GM12878 (cell line): Measurements from ENCODE around the gene CEND1. TPM values are rescaled to one million over a fixed set of nuclear protein-coding genes. Genes with fewer than 3 reads are reported as not detected.

Experiments
- ATAC-seq: fragments of 200-7000 bp; cut with Tn5 transposase; 3 replicates; pipeline ENCODE4 v1.9.1; 2020; ENCODE audit warnings: mild to moderate bottlenecking, moderate library complexity
- BruUV-seq: library from RNA; stranded (reverse); fragments of 400-500 nt; replicated peaks from 2 replicates; lab custom pipeline; 2021; lab: Mats Ljungman, UMichigan
- CTCF ChIA-PET: fragments of 300-600 bp; sonication (Branson Sonifier 250); formaldehyde crosslinking; extraction: SDS; loops from one replicate; lab custom pipeline; 2021; ENCODE audit warnings: inconsistent platforms; lab: Yijun Ruan, JAX
- POLR2A ChIA-PET: fragments of 350-600 bp; formaldehyde crosslinking; extraction: SDS; loops from one replicate; lab custom pipeline; 2021; ENCODE audit warnings: inconsistent platforms; lab: Charles Lee
- RAD21 ChIA-PET: fragments of 300-600 bp; sonication (Branson Sonifier 250); formaldehyde crosslinking; loops from one replicate; lab custom pipeline; 2023; ENCODE audit warnings: antibody characterized with exemption; ENCODE audit not compliant: unreplicated experiment; lab: Charles Lee
- SMC1A ChIA-PET: fragments of 300-600 bp; sonication (Branson Sonifier 250); formaldehyde crosslinking; loops from one replicate; lab custom pipeline; 2023; ENCODE audit not compliant: unreplicated experiment, uncharacterized antibody; lab: Charles Lee
- DNase-seq: peaks from one replicate; pipeline ENCODE4 v3.0.0-alpha.2; 2011; ENCODE audit warnings: low read depth, low spot score
- FAIRE-seq: peaks from 3 replicates; lab custom pipeline; 2011; peaks lifted over from hg19 to GRCh38; lab: Jason Lieb, UNC
- H2AFZ ChIP-seq: 2 replicates; pipeline ENCODE4 v1.6.0; 2011; ENCODE audit warnings: low read depth, low read length, control low read depth; ENCODE audit not compliant: control insufficient read depth
- H3K27ac ChIP-seq: 2 replicates; pipeline ENCODE4 v1.5.1; 2011; ENCODE audit warnings: control low read depth; ENCODE audit not compliant: control insufficient read depth, insufficient read depth
- H3K27me3 ChIP-seq, 2 experiments: replicated peaks in 1 of 2; 2 replicates each; pipeline versions ENCODE4 v1.6.0 to v1.6.1; 2011; ENCODE audit warnings: low read length in 1 of 2; ENCODE audit not compliant: control insufficient read depth in 2 of 2, insufficient read depth in 2 of 2
- H3K36me3 ChIP-seq, 2 experiments: 2 replicates each; pipeline ENCODE4 v1.5.1; 2011; ENCODE audit warnings: low read length in 1 of 2; ENCODE audit not compliant: control insufficient read depth in 2 of 2, insufficient read depth in 2 of 2
- H3K4me1 ChIP-seq: 2 replicates; pipeline ENCODE4 v1.6.1; 2011; ENCODE audit warnings: mild to moderate bottlenecking, low read length, moderate library complexity, mixed read lengths; ENCODE audit not compliant: control insufficient read depth, insufficient read depth
- H3K4me2 ChIP-seq: 2 replicates; pipeline ENCODE4 v1.6.0; 2011; ENCODE audit warnings: control low read depth; ENCODE audit not compliant: control insufficient read depth, insufficient read depth
- H3K4me3 ChIP-seq: fragments of 200-600 bp; sonication (generic); 2 replicates; pipeline ENCODE4 v1.5.1; 2016
- H3K79me2 ChIP-seq: 2 replicates; pipeline ENCODE4 v1.6.0; 2011; ENCODE audit warnings: low read length; ENCODE audit not compliant: control insufficient read depth, insufficient read depth
- H3K9ac ChIP-seq: 2 replicates; pipeline ENCODE4 v1.8.0; 2011; ENCODE audit warnings: low read length, control low read depth, mixed read lengths; ENCODE audit not compliant: control insufficient read depth, insufficient read depth
- H3K9me3 ChIP-seq: replicated peaks from 3 replicates; pipeline ENCODE4 v1.5.1; 2011; ENCODE audit warnings: mild to moderate bottlenecking, low read length; ENCODE audit not compliant: control insufficient read depth, insufficient read depth
- H4K20me1 ChIP-seq: 2 replicates; pipeline ENCODE4 v1.6.0; 2011; ENCODE audit not compliant: control insufficient read depth, insufficient read depth
- CHD4 ChIP-seq: fragments of 200-600 bp; sonication (generic); IDR thresholded peaks from 2 replicates; pipeline ENCODE4 v1.6.1; 2016; ENCODE audit warnings: mild to moderate bottlenecking
- CREM ChIP-seq: IDR thresholded peaks from 2 replicates; pipeline ENCODE4 v1.6.1; 2014; ENCODE audit warnings: antibody characterized with exemption, low read depth
- GATAD2B ChIP-seq: fragments of 450-650 bp; conservative IDR thresholded peaks from 2 replicates; pipeline ENCODE4 v1.6.1; 2017; ENCODE audit warnings: low read depth, mild to moderate bottlenecking, moderate library complexity
- IKZF1 ChIP-seq: fragments of 450-650 bp; conservative IDR thresholded peaks from 2 replicates; pipeline ENCODE4 v1.6.1; 2017; ENCODE audit warnings: antibody characterized with exemption, mild to moderate bottlenecking
- NRF1 ChIP-seq: conservative IDR thresholded peaks from 2 replicates; pipeline ENCODE4 v1.6.1; 2011; ENCODE audit warnings: mild to moderate bottlenecking, low read depth, low read length, improper control_type of control experiment
- RAD51 ChIP-seq: fragments of 450-650 bp; IDR thresholded peaks from 2 replicates; pipeline ENCODE4 v1.6.1; 2016; ENCODE audit warnings: moderate library complexity, mild to moderate bottlenecking, inconsistent platforms
- WGBS: methylation state at CpG from one replicate; pipeline ENCODE4 v1.1.6; 2016; ENCODE audit warnings: low lambda C conversion rate; ENCODE audit not compliant: insufficient replicate concordance, insufficient coverage; ENCODE audit errors: missing lambda C conversion rate; 5-methylcytosine and 5-hydroxymethylcytosine counted together
- in situ Hi-C: fragments of 300-500 bp; cut with MboI; formaldehyde crosslinking; loops from 9 replicates; pipeline ENCODE4 v1.14.3; 2018; ENCODE audit warnings: mixed read lengths
- intact Hi-C: fragments of 100-400 bp; cut with micrococcal nuclease; formaldehyde crosslinking; loops from one replicate; pipeline ENCODE4 v1.14.2; 2022; ENCODE audit not compliant: unreplicated experiment
- polyA plus RNA-seq, 11 experiments: library from polyadenylated mRNA; depleted of rRNA in 4 of 11; unstranded in 6 of 11; stranded (reverse) in 5 of 11; fragments of >200 nt; fragmentation: Nextera tagmentation in 4 of 11; fragmentation: Illumina TruSeq in 1 of 11; extraction: Ambion mirVana in 4 of 11; extraction: Trizol in 1 of 11; gene quantifications; 1 replicate in 1 of 11; 2 replicates in 10 of 11; pipeline versions ENCODE4 v1.2.1 to v1.2.3, GENCODE V29; 2011 to 2016; ENCODE audit warnings: inconsistent platforms in 2 of 11, missing spikeins in 2 of 11, low read depth in 1 of 11
- total RNA-seq, 4 experiments: library from RNA; depleted of rRNA in 3 of 4; stranded (reverse); fragments of >200 nt in 3 of 4; fragmentation: Illumina TruSeq in 1 of 4; extraction: Trizol in 1 of 4; gene quantifications; 2 replicates each; pipeline versions ENCODE4 v1.2.1 to v1.2.3, GENCODE V29; 2013 to 2021

Gene CEND1
- total and polyA plus RNA-seq, 10 of the 15 experiments (the other 5 are each of a cell fraction or from before 2014, with no cell fraction given) = 0.31 to 13.6 (median 7.2) TPM; not detected in 1

GRCh38 chr11:834371-835316 is 44.8 kb upstream of the CEND1 start:
- Histone ChIP-seq H3K4me3 (no peak overlapping the region), H4K20me1 (no peaks in the 10 kb centered on the region), H3K9ac (no peak overlapping the region), H3K4me2 (no peak overlapping the region), H3K79me2 (no peaks in the 10 kb centered on the region), H3K27me3 (no peaks in the 10 kb centered on the region; a peak in 3 of 4 replicates), H2AFZ (no peak overlapping the region), H3K9me3 (no peaks in the 10 kb centered on the region), H3K36me3 (peaks cover 0 to 19% of the 10 kb centered on the region in 2 experiments; a peak in 2 of 4 replicates), H3K4me1 (peaks cover 20% of the 10 kb centered on the region), H3K27ac (no peak overlapping the region)
- ChIA-PET SMC1A (interaction anchor here (1.0 kb wide), 1 partner anchor 9 kb away, joined by 3 read pairs; no protein-coding TSS in a partner anchor), POLR2A (interaction anchor here (0.6 to 1.4 kb wide), 5 partner anchors 8 to 24 kb away, joined by 3 to 4 read pairs (median 4); partner anchors contain the start of genes POLR2L and TSPAN4), CTCF (interaction anchor here (0.6 kb wide), 1 partner anchor 316 kb away, joined by 4 read pairs; no protein-coding TSS in a partner anchor), RAD21 (interaction anchor here (0.5 to 1.0 kb wide), 2 partner anchors 8 to 24 kb away, joined by 3 read pairs; partner anchors contain the start of gene TSPAN4)
- intact Hi-C loops = no loop called here
- TF ChIP-seq GATAD2B (no peak), IKZF1 (peak; percentile 27; the same call in 1 of the 2 replicates)
- FAIRE-seq (no peak), DNase-seq (no peak), ATAC-seq (no peak)
- WGBS = 62% methylated on average over 27 of the region's 31 CpGs
- in situ Hi-C loops = no loop called here
- BruUV-seq = TSS peak; percentile 63

- ChIA-PET RAD21 (interaction anchor here (1.0 kb wide), 1 partner anchor 9 kb away, joined by 3 read pairs; the partner anchor contains the start of gene TSPAN4), CTCF (interaction anchor here (0.6 kb wide), 1 partner anchor 315 kb away, joined by 4 read pairs; no protein-coding TSS in a partner anchor), POLR2A (interaction anchor here (0.6 to 1.4 kb wide), 3 partner anchors 9 to 11 kb away, joined by 4 read pairs; partner anchors contain the start of genes POLR2L and TSPAN4), SMC1A (no interaction called here)
- BruUV-seq = no TSS peak
- Histone ChIP-seq H3K4me2 (peak overlapping the region; percentile 89), H3K9ac (no peak overlapping the region), H3K27ac (no peak overlapping the region), H3K79me2 (no peaks in the 10 kb centered on the region), H3K9me3 (no peaks in the 10 kb centered on the region), H3K36me3 (peaks cover 0 to 13% of the 10 kb centered on the region in 2 experiments; a peak in 2 of 4 replicates), H3K4me1 (peaks cover 27% of the 10 kb centered on the region), H3K4me3 (no peak overlapping the region), H3K27me3 (no peaks in the 10 kb centered on the region; a peak in 3 of 4 replicates), H2AFZ (no peak overlapping the region), H4K20me1 (no peaks in the 10 kb centered on the region)
- ATAC-seq = no peak
- FAIRE-seq = no peak
- TF ChIP-seq CHD4 = no peak
- TF ChIP-seq IKZF1 = no peak
- no peak for TF ChIP-seq CREM
- no peak for TF ChIP-seq RAD51
- no peak for TF ChIP-seq NRF1
- DNase-seq = no peak
- in situ Hi-C loops (no loop called here), intact Hi-C loops (no loop called here)
- 72% methylated on average over 9 of the region's 9 CpGs for WGBS
Measured at GRCh38 chr11:833849-834311, 44.0 kb upstream of the CEND1 start.
